GM19468 (cell line): ENCODE data around the gene GPC2.
"Not testable (repeated sequence)": the region's sequence is repeated elsewhere in the genome, so short reads cannot be mapped to it uniquely, and the experiment has no call there.

Experiments used
- ATAC-seq: cut with Tn5 transposase; IDR thresholded peaks from one replicate; pipeline ENCODE4 v1.9.1; 2021; ENCODE audit warnings: mild to moderate bottlenecking, moderate library complexity, moderate number of reproducible peaks; ENCODE audit not compliant: unreplicated experiment; ENCODE audit errors: extremely low read depth

The GPC2 gene

DNA sequence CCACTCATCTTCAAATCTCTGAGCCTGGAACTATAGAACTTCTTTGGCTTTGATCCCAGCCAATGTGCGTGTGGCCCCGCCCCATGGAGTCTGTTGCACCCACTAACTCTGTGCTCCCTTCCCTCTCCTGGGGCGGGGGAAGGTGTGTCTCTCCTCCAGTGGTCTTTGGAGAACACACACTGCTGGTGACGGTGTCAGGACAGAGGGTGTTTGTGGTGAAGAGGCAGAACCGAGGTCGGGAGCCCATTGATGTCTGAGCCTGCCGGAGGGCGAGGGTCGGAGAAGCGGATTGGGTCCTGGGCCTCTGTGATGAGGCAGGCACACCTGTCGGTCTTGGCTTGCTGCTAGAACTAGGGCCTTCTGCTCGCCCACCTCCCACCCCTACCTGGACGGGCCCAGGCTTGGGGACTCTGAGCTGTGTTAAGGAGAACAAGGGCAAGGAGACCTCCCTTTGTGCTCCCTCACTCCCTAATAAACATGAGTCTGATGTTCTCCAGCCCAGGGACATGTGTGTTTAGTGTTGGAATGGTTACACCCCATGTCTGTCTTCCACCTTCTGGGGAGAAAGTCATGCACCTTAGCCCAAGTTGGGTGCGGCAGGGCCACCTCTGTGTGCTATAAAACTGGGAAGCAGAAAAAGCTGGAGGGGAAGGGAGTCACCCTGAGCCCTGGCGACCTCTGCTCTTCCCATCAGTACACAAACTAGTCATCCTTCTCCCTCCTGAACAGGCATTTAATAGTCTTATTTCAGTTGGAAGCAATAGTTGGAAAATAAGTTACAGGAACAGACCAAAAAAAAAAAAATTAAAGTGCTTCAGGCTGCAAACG lies 23.3 kb downstream of the GPC2 start:
- no peak for ATAC-seq

DNA sequence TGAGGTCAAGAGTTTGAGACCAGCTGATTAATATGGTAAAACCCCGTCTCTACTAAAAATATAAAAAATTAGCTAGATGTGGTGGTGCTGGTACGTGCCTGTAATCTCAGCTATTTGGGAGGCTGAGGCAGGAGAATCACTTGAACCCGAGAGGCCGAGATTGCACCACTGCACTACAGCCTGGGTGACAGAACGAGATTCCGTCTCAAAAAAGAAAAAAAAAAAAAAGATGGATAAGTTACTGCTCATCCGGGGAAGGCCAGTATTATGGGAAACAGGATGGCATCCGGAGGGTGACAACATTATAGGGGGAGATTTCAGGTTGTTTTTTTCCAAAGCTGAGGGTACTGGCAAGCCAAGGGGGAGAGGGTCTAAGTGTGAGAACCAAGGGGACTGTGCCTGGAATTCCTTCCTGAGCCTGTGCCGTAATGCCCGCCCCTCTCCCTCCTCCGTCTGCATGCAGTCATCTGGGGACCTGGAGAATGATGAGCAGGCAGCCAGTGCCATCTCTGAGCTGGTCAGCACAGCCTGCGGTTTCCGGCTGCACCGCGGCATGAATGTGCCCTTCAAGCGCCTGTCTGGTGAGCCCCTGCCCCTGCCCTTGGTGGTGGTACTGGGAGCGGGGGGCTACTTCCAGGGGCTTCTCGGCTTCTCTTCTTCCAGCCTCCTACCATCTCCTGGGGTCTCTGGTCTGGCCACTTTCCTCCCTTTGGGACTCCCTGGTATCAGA lies 24.1 kb downstream of the GPC2 start:
- ATAC-seq, result no peak

DNA sequence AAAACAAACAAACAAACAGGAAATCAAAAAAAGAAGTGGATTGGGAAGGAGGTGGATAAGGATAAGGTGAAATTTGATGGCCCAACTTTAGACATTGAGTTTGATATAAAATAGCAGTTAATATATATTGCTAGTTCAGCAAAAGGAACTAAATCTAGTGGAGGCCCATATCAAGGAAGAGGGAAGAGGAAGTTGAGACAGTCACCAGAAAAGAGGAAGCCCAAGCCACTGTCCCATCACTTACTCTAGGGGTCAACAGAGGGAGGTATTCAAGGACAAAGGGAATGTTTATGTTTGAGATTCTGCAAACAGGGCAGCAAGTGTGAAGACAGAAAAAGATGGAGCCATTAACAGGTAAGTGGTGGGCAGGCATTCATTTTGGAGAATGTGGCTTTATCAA lies 24.8 kb downstream of the GPC2 start:
- ATAC-seq, result no peak

DNA sequence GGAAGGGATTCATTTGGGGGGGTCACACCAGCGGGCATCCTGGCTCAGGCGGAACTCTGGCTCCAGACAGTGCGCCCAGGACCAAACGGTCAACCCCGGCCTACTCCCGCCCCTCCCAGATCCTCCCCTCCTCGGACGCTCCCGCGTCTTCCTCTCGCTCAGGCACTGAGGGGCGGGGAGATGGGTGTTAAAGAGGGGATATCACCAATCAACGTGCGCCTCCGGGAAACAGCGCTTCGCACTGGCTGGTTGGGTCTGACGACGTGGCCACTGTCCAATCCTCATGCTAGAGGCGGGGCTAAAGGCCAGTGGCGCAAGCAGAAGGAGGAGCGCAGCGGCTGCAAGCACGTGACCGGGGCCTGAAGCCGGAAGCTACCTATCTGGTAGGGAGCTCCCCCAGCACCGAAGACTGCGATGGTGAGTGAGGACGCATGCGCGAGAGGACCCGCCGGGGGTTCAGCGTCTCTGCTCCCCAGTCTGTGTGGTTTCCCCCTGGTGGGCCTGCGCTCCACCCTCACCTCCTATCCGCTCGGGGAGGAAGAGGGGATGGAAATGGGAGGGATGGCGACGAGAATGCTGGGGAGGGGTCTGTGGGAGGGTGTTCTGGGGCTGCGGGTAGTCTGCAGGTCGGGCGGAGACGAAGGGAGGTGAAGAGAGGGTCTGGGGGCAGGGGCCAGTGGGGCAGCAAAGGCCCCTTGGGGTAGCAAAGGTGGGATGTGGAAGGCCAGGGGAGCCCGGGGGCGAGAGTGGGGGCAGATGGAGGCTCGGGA lies 28.4 kb downstream of the GPC2 start, which contains the start of gene LAMTOR4:
LAMTOR4 (plus strand) TSS at position 360 of the 770 bp plus-strand sequence; CDS start at position 415, 55 bp downstream.
- peak; percentile 96 for ATAC-seq

DNA sequence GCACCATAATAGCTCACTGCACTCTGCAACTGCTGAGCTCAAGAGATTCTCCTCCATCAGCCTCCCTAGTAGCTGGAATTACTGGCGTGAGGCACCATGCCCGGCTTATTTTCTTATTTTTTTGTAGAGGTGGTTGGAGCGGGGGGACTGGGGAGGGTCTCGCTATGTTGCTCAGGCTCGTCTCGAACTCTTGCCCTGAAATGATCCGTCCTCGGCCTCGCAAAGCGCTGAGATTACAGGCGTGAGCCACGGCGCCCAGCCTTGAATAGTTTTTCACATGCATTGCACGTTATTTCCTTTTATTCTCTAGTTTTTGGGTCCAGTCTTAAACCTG lies 29.0 kb downstream of the GPC2 start:
- ATAC-seq, result no peak

DNA sequence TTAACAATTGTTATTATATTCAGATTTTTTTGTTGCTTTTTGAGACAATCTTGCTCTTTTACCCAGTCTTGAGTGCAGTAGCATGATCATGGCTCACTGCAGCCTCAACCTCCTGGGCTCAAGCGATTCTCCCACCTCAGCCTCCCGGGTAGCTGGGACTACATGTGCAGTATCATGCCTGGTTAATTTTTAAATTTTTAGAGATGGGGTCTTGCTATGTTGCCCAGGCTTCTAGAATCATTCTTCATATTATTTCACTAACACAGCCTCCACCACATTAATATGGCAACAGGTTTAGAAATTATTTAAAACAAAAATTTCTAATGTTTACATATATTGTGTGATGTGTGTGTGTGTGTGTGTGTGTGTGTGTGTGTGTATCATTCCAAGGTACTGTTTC lies 29.9 kb downstream of the GPC2 start:
- ATAC-seq, result no peak

DNA sequence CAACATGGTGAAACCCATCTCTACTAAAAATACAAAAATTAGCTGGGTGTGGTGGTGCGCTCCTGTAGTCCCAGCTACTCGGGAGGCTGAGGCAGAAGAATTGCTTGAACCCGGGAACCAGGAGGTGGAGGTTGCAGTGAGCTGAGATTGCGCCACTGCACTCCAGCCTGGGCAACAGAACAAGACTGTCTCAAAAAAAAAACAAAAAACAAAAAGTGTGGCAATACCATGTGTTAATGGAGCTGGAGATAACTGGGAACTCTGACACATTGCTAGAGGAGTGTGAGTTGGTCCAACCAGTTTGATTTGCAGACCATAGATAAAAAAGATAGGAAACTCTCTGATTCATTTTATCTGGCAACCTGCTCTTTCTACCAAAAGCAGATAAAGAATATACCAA lies 30.8 kb downstream of the GPC2 start:
- not testable (repeated sequence) for ATAC-seq

DNA sequence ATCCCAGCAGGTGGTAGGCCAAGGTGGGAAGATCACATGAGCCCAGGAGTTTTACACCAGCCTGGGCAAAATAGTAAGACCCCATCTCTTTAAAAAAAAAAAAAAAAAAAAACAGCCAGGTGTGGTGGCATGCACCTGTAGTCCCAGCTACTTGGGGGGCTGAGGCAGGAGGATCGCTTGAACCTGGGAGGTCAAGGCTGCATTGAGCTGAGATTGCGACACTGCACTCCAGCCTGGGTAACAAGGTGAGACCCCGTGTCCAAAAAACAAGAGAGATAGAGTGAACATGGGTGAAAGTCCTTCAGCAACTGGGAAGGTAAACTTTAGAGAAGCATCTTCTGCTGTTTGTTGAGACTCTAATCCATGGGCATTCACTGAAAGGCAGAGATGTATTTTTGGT lies 34.7 kb downstream of the GPC2 start:
- ATAC-seq, result no peak

DNA sequence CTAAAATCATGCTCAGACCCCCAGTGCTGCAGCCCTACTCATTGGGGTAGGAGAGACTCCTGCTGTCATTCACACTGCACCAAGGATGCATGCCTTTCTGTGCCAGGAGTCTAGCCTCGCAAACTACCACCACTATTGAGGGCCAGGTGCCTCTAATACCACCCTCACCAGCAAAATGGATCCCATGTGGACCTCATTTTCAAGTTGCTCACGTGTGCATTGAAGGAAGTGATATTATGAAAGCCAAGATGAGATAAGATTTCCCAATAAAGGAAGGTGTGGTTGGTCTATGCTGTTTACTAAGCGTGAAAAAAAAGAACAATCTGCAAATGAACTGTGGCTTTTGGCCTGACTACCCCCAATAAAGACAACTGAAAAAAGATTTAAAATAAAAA lies 35.6 kb downstream of the GPC2 start:
- no peak for ATAC-seq

DNA sequence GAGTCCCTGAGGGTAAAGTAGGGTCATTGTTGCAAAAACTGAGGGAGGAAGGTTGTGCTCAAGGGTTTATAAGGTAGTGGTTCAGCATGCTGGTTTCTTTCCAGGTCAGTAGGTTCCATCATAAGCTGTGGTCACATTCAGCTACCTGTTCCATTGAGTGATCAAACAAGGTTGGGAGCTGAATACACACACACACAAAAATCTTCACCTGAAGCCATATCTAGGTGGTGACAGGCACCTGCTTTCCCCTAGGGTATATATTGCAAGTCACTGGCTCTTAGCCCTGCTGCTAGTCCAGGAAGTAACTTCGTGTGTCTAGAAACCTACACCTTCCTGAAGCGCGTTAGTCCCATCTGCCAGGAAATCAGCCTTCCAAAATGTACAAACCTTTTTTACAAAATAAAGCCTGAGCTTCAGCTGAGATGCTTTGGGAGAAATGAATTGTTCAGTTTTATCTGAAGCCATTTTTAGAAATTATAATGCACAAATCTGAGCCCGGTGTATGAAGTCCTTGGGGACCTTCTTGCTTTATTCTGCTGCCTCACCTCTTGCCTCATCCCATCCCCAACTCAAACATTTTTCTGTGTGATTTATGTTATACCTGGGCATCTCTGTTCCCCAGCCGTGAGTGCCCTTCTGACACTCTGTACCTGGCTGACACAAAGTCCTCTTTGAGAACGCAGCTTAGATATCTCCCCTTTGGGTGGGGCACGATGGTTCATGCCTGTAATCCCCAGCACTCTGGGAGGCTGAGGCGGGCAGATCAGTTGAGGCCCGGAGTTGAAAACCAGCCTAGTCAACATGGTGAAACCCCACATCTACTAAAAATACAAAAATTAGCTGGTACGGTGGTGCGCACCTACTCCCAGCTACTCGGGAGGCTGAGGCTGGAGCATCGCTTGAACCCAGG lies 39.1 kb downstream of the GPC2 start:
- ATAC-seq, result no peak

DNA sequence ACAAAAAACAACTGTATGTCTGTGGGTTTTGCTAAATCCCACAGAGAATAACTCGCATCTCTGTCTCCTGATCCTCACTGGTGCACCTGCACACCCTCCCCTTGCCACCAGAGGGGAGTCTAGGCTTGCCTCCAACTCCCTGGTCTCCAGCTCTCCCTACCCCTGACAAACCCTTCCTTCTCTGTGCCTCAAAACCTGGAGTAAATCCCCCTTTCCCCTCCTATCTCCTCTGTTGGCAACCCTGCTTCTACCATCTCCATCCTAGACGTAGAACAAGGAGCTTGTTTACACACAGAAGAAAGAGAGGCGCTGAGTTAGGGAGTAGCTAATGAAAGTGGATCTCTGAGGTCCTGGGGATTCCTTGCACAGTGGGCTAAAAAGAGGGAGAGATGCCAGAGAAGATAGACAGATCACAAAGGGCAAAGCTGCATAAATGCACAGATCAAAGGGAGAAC lies 44.5 kb downstream of the GPC2 start:
- ATAC-seq, result no peak

DNA sequence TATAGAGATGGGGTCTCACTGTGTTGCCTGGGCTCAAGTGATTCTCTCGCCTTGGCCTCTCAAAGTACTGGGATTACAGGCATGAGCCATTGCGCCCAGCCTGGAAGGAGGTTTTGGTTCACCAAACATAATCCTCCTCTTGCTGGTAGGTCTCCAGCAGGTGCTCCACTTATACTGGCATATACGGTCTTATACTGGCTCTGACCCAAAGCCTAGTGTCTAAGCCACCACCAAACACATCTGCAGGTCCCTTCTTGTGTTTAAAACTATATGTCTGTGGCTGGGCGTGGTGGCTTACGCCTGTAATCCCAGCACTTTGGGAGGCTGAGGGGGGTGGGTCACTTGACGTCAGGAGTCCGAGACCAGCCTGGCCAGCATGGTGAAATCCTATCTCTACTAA lies 45.1 kb downstream of the GPC2 start:
- no peak for ATAC-seq

DNA sequence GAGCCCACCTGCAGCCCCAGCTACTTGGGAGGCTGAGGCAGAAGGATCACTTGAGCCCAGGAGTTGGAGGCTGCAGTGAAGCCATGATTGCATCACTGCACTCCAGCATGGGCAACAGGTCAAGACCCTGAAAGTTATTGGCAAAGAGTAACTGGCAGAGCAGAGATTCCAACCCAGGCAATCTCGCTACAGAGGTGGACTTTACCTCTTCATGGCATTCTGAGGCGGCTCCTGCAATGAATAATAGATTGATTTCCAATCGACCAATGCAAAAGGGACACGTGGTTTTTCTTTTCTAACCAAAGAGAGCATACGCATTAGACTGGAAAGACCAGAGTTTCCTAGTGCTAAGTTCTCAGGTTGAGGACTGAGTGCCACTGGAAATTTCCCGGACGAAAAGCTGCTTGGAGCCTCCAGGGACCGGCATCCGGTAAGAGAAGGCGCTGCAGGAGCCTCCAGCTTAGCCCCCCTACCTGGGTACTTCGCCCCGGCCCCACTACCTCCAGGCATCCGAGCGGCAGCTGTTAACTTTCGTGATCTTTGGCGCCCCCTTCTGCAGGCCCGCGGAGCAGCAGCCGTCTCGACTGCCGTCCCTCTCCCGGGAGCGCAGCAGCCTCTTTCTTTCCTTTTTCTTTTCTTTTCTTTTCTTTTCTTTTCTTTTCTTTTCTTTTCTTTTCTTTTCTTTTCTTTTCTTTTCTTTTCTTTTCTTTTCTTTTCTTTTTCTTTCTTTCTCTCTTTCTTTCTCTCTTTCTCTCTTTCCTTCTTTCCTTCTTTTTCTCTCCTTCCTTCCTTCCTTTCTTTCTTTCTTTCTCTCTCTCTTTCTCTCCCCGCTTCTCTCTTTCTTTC lies 46.4 kb downstream of the GPC2 start:
- ATAC-seq, result no peak

DNA sequence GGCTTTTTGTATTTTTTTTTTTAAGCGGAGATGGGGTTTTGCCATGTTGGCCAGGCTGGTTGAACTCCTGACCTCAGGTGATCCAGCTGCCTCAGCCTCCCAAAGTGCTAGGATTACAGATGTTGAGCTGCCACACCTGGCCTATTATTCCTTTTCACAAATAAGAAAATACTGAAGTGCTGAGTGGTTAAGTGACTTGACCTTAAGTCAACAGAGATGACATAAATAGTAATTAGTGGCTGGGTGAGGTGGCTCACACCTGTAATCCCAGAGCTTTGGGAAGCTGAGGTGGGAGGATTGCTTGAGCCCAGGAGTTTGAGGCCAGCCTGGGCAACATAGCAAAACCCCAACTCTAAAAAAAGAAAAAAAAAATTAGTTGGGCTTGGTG lies 47.0 kb downstream of the GPC2 start:
- ATAC-seq, result not testable (repeated sequence)

DNA sequence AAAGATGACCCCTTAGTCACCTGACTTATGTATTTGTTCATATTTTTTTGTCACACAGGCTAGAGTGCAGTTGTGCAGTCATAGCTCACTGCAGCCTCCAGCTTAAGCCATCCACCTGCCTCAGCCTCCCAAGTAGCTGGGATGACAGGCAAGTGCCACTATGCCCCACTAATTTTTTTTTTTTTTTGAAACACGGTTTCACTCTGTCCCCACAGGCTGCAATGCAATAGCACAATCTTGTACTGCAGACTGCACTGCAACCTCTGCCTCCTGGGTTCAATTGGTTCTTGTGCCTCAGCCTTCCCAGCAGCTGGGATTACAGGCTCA lies 48.6 kb downstream of the GPC2 start:
- no peak for ATAC-seq

DNA sequence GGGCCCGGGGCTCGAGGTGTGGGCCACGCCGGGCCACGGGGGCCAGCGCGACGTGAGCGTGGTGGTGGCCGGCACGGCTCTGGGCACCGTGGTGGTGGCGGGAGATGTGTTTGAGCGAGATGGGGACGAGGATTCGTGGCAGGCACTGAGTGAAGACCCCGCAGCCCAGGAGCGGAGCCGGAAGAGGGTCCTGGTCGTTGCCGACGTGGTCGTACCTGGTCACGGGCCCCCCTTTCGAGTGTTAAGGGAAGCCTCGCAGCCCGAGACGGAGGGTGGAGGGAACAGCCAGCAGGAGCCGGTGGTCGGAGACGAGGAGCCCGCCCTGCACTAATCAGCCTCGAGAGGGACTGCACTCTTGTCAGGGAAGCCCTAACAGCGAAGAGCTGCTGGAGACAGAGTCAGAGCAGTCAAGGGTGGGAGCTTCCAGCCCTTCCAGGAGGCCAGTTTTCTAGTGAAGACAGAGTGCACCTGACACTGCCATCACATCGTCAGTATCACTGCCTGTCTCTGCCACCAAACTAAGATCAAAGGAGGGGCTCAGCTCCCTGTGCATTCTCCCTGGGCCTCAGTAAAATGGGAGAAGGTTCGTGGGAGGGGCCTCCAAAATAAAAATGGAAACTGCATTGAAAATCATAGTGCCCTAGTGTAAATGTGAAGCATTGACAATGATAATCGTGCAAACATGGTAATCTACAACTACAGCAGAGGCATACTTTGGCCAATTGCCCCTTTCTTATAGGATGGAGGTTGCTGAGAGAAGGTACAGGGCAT lies 49.1 kb downstream of the GPC2 start:
- no peak for ATAC-seq

DNA sequence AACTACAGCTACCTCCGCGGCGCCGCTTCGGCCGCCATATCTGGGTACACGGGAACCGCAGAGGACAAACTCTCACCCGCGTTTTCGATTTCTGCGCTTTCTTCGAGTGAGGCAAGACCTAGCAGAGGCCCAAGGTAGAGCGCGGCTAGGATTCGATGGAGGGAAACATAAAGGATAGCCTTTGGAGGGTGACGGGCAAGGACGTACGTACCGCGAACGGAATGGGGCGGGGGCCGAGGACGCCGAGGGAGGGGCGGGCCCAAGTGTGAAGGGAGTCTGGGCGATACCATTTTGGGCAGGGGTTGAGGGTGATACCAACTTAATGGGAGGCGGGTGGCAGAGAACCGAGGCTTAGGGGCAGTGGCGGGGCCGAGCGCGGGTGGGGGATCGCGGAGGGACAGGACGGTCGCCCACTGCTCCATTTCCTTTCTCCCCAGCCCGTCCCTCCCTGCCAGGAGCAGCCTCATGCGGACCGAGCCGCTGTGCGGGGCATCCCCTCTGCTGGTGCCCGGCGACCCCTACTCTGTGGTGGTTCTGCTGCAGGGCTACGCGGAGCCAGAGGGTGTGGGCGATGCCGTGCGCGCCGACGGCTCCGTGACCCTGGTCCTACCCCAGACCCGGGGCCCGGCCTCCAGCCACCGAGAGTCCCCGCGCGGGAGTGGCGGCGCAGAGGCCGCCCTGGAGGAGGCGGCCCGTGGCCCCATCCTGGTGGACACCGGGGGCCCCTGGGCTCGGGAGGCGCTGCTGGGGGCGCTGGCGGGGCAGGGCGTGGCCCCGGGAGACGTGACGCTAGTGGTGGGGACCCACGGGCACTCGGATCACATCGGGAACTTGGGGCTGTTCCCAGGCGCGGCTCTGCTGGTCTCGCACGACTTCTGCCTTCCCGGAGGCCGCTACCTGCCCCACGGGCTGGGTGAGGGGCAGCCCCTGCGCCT lies 50.0 kb downstream of the GPC2 start, which contains the start of gene MBLAC1:
MBLAC1 (plus strand) TSS at position 37 of the 935 bp plus-strand sequence; CDS start at position 466, 429 bp downstream.
- peak; percentile 11 for ATAC-seq
